WTC11 (cell line): ENCODE measurements around the gene PCDHAC1. TPM values are rescaled to one million over a fixed set of nuclear protein-coding genes. Genes with fewer than 3 reads are reported as not detected.

ENCODE experiments used
- E2F4 ChIP-seq: sonication (generic); formaldehyde crosslinking; IDR thresholded peaks from 2 replicates; pipeline ENCODE4 v1.8.1; 2022; ENCODE audit warnings: low read depth, mild to moderate bottlenecking, moderate library complexity, missing genetic modification reagents, borderline replicate concordance
- EMX1 ChIP-seq: fragments of 250-450 bp; sonication (Bioruptor Pico); IDR thresholded peaks from 2 replicates; pipeline ENCODE4 v1.8.0; 2021; ENCODE audit warnings: mild to moderate bottlenecking
- ETV6 ChIP-seq: sonication (generic); formaldehyde crosslinking; IDR thresholded peaks from 2 replicates; pipeline ENCODE4 v1.8.1; 2022; ENCODE audit warnings: mild to moderate bottlenecking, missing genetic modification reagents
- GRHL2 ChIP-seq: fragments of 250-450 bp; sonication (Bioruptor Pico); IDR thresholded peaks from 2 replicates; pipeline ENCODE4 v1.8.0; 2022; ENCODE audit warnings: mild to moderate bottlenecking, moderate library complexity; ENCODE audit not compliant: insufficient replicate concordance, severe bottlenecking
- IRF1 ChIP-seq: sonication (generic); formaldehyde crosslinking; IDR thresholded peaks from 2 replicates; pipeline ENCODE4 v1.8.0; 2023; ENCODE audit warnings: missing genetic modification reagents
- JUN ChIP-seq: sonication (generic); formaldehyde crosslinking; IDR thresholded peaks from 2 replicates; pipeline ENCODE4 v1.8.0; 2023; ENCODE audit warnings: mild to moderate bottlenecking, missing genetic modification reagents
- KAT7 ChIP-seq: sonication (generic); formaldehyde crosslinking; IDR thresholded peaks from 2 replicates; pipeline ENCODE4 v1.8.1; 2023; ENCODE audit warnings: missing genetic modification reagents, mild to moderate bottlenecking, borderline replicate concordance
- MYBL2 ChIP-seq: sonication (generic); formaldehyde crosslinking; IDR thresholded peaks from 2 replicates; pipeline ENCODE4 v1.8.1; 2023; ENCODE audit warnings: mild to moderate bottlenecking, moderate library complexity, missing genetic modification reagents
- NFATC4 ChIP-seq: fragments of 250-450 bp; sonication (Bioruptor Pico); IDR thresholded peaks from 2 replicates; pipeline ENCODE4 v1.9.0; 2021; ENCODE audit warnings: mild to moderate bottlenecking
- RELA ChIP-seq: sonication (generic); formaldehyde crosslinking; IDR thresholded peaks from 2 replicates; pipeline ENCODE4 v1.8.1; 2022; ENCODE audit warnings: missing genetic modification reagents, mild to moderate bottlenecking, borderline replicate concordance
- TEAD1 ChIP-seq: sonication (generic); formaldehyde crosslinking; IDR thresholded peaks from 2 replicates; pipeline ENCODE4 v1.8.0; 2022; ENCODE audit warnings: mild to moderate bottlenecking, missing genetic modification reagents
- TP53 ChIP-seq: sonication (generic); formaldehyde crosslinking; IDR thresholded peaks from 2 replicates; pipeline ENCODE4 v1.8.1; 2023; ENCODE audit warnings: mild to moderate bottlenecking, missing genetic modification reagents
- ZBTB43 ChIP-seq: sonication (generic); formaldehyde crosslinking; IDR thresholded peaks from 2 replicates; pipeline ENCODE4 v1.8.1; 2023; ENCODE audit warnings: mild to moderate bottlenecking, missing genetic modification reagents
- ZNF219 ChIP-seq: sonication (generic); formaldehyde crosslinking; IDR thresholded peaks from 2 replicates; pipeline ENCODE4 v1.8.0; 2023; ENCODE audit warnings: missing genetic modification reagents, mild to moderate bottlenecking, borderline replicate concordance
- ZNF423 ChIP-seq: fragments of 250-450 bp; sonication (Bioruptor Pico); IDR thresholded peaks from 2 replicates; pipeline ENCODE4 v2.1.2; 2022; ENCODE audit warnings: mild to moderate bottlenecking, moderate library complexity
- ZSCAN18 ChIP-seq: fragments of 250-450 bp; sonication (Bioruptor Pico); IDR thresholded peaks from 2 replicates; pipeline ENCODE4 v2.1.2; 2022; ENCODE audit warnings: mild to moderate bottlenecking, moderate library complexity
- total RNA-seq: library from RNA; stranded (reverse); gene quantifications from 3 replicates; pipeline ENCODE4 v1.2.3, GENCODE V29; 2021
- TF ChIP-seq, protein P1 (sequence below): fragments of 250-450 bp; sonication (Bioruptor Pico); conservative IDR thresholded peaks from 2 replicates; pipeline ENCODE4 v1.9.0; 2021; ENCODE audit warnings: mild to moderate bottlenecking
- TF ChIP-seq, protein P2 (sequence below): fragments of 250-450 bp; sonication (Bioruptor Pico); IDR thresholded peaks from 2 replicates; pipeline ENCODE4 v1.9.0; 2021; ENCODE audit warnings: mild to moderate bottlenecking
- TF ChIP-seq, protein P3 (sequence below): fragments of 250-450 bp; sonication (Bioruptor Pico); IDR thresholded peaks from 2 replicates; pipeline ENCODE4 v1.8.0; 2021; ENCODE audit warnings: mild to moderate bottlenecking
- TF ChIP-seq, protein P4 (sequence below): sonication (generic); formaldehyde crosslinking; IDR thresholded peaks from 2 replicates; pipeline ENCODE4 v1.8.0; 2022; ENCODE audit warnings: mild to moderate bottlenecking, missing genetic modification reagents
- TF ChIP-seq, protein P5 (sequence below): sonication (generic); formaldehyde crosslinking; IDR thresholded peaks from 2 replicates; pipeline ENCODE4 v1.8.1; 2023; ENCODE audit warnings: mild to moderate bottlenecking, moderate library complexity, missing genetic modification reagents

PCDHAC1 gene
- total RNA-seq, 1 experiment from 2014 or later = 8.4 TPM

GRCh38 chr5:140966293-140967225, 40.5 kb downstream of the PCDHAC1 start, which contains the start of gene PCDHAC2 (continued):
- TF ChIP-seq, protein P1, sequence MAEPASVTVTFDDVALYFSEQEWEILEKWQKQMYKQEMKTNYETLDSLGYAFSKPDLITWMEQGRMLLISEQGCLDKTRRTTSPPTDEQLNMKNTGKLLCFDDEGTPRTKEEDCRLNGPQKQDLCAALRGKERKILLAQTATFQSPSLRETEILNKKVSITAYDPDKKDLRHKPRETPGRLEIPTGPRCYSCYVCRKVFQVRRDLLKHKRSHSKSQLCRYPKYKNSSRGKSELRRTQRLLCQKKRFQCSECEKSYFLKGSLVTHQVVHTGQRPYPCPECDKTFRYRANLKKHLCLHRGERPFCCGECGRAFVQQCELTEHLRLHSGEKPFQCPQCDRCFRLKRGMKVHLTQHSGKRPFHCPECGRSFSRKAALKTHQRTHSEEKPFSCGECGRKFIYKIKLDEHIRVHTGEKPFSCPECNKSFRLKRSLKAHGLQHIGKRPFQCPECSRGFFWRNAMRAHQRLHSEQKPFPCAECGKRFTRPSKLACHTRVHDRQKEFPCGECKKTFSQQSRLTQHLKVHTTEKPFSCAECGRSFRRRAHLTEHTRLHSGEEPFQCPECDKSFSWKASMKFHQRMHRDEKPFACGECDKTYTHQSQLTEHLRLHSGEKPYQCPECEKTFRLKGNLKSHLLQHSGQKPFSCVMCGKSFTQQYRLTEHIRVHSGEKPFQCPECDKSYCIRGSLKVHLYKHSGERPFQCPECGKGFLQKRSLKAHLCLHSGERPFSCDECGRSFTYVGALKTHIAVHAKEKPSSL (CRISPR knock-in tag) = no peak
- no peak for TF ChIP-seq ZNF219 (CRISPR knock-in tag)
- TF ChIP-seq TP53 (CRISPR knock-in tag) = peak; percentile 17; the same call in 1 of the 2 replicates
- peak; percentile 73 for TF ChIP-seq MYBL2 (CRISPR knock-in tag)
- TF ChIP-seq, protein P2, sequence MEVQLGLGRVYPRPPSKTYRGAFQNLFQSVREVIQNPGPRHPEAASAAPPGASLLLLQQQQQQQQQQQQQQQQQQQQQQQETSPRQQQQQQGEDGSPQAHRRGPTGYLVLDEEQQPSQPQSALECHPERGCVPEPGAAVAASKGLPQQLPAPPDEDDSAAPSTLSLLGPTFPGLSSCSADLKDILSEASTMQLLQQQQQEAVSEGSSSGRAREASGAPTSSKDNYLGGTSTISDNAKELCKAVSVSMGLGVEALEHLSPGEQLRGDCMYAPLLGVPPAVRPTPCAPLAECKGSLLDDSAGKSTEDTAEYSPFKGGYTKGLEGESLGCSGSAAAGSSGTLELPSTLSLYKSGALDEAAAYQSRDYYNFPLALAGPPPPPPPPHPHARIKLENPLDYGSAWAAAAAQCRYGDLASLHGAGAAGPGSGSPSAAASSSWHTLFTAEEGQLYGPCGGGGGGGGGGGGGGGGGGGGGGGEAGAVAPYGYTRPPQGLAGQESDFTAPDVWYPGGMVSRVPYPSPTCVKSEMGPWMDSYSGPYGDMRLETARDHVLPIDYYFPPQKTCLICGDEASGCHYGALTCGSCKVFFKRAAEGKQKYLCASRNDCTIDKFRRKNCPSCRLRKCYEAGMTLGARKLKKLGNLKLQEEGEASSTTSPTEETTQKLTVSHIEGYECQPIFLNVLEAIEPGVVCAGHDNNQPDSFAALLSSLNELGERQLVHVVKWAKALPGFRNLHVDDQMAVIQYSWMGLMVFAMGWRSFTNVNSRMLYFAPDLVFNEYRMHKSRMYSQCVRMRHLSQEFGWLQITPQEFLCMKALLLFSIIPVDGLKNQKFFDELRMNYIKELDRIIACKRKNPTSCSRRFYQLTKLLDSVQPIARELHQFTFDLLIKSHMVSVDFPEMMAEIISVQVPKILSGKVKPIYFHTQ (CRISPR knock-in tag) = no peak
- no peak for TF ChIP-seq NFATC4
- 0 out of 2 replicates have a peak, but pooled peaks have one; percentile 53 for TF ChIP-seq E2F4 (CRISPR knock-in tag)
- TF ChIP-seq TEAD1 (CRISPR knock-in tag) = no peak
- no peak for TF ChIP-seq ZBTB43
- TF ChIP-seq JUN = no peak
- TF ChIP-seq IRF1 (CRISPR knock-in tag) = 0 out of 2 replicates have a peak, but pooled peaks have one; percentile 16
- TF ChIP-seq, protein P3, sequence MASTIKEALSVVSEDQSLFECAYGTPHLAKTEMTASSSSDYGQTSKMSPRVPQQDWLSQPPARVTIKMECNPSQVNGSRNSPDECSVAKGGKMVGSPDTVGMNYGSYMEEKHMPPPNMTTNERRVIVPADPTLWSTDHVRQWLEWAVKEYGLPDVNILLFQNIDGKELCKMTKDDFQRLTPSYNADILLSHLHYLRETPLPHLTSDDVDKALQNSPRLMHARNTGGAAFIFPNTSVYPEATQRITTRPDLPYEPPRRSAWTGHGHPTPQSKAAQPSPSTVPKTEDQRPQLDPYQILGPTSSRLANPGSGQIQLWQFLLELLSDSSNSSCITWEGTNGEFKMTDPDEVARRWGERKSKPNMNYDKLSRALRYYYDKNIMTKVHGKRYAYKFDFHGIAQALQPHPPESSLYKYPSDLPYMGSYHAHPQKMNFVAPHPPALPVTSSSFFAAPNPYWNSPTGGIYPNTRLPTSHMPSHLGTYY (CRISPR knock-in tag) = no peak
- TF ChIP-seq ETV6 = peak; percentile 42
- TF ChIP-seq KAT7 (CRISPR knock-in tag) = peak; percentile 85; the same call in 1 of the 2 replicates
- TF ChIP-seq ZNF423 (CRISPR knock-in tag) = no peak
- TF ChIP-seq, protein P4, sequence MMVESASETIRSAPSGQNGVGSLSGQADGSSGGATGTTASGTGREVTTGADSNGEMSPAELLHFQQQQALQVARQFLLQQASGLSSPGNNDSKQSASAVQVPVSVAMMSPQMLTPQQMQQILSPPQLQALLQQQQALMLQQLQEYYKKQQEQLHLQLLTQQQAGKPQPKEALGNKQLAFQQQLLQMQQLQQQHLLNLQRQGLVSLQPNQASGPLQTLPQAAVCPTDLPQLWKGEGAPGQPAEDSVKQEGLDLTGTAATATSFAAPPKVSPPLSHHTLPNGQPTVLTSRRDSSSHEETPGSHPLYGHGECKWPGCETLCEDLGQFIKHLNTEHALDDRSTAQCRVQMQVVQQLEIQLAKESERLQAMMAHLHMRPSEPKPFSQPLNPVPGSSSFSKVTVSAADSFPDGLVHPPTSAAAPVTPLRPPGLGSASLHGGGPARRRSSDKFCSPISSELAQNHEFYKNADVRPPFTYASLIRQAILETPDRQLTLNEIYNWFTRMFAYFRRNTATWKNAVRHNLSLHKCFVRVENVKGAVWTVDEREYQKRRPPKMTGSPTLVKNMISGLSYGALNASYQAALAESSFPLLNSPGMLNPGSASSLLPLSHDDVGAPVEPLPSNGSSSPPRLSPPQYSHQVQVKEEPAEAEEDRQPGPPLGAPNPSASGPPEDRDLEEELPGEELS = peak; percentile 38; the same call in 1 of the 2 replicates
- TF ChIP-seq GRHL2 (CRISPR knock-in tag) = no peak
- TF ChIP-seq ZSCAN18 (CRISPR knock-in tag) = no peak
- TF ChIP-seq, protein P5, sequence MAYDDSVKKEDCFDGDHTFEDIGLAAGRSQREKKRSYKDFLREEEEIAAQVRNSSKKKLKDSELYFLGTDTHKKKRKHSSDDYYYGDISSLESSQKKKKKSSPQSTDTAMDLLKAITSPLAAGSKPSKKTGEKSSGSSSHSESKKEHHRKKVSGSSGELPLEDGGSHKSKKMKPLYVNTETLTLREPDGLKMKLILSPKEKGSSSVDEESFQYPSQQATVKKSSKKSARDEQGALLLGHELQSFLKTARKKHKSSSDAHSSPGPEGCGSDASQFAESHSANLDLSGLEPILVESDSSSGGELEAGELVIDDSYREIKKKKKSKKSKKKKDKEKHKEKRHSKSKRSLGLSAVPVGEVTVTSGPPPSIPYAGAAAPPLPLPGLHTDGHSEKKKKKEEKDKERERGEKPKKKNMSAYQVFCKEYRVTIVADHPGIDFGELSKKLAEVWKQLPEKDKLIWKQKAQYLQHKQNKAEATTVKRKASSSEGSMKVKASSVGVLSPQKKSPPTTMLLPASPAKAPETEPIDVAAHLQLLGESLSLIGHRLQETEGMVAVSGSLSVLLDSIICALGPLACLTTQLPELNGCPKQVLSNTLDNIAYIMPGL (CRISPR knock-in tag) = peak; percentile 56
- TF ChIP-seq RELA = no peak
- TF ChIP-seq EMX1 (CRISPR knock-in tag) = no peak
